Prostate gland (tissue), 2 donors: ENCODE results near the gene CDKN2B. TPM values are rescaled to one million over a fixed set of nuclear protein-coding genes. Genes with fewer than 3 reads are reported as not detected.

Experiments
- DNase-seq: peaks from one replicate; pipeline ENCODE4 v3.0.0-alpha.2; 2019; ENCODE audit warnings: low spot score
- H3K27ac ChIP-seq, 2 donors: fragments of 200-600 bp; sonication (generic); 2 replicates each; pipeline ENCODE4 v1.5.1; 2017 to 2019
- H3K27me3 ChIP-seq: fragments of 200-600 bp; sonication (generic); replicated peaks from 2 replicates; pipeline ENCODE4 v1.5.1; 2019; ENCODE audit not compliant: insufficient read depth
- H3K36me3 ChIP-seq, 2 donors: fragments of 200-600 bp; sonication (generic); 1 replicate in 1 of 2; 2 replicates in 1 of 2; pipeline versions ENCODE4 v1.5.1 to v1.8.1; 2017 to 2019
- H3K4me1 ChIP-seq: fragments of 200-600 bp; sonication (generic); replicated peaks from 2 replicates; pipeline ENCODE4 v1.5.1; 2019
- H3K4me3 ChIP-seq, 2 donors: fragments of 200-600 bp; sonication (generic); 2 replicates each; pipeline ENCODE4 v1.5.1; 2017 to 2019
- H3K9me3 ChIP-seq: fragments of 200-600 bp; sonication (generic); 2 replicates; pipeline ENCODE4 v1.5.1; 2017
- POLR2A ChIP-seq: fragments of 450-650 bp; IDR thresholded peaks from one replicate; pipeline ENCODE4 v1.6.1; 2016; ENCODE audit warnings: antibody characterized with exemption, mild to moderate bottlenecking
- POLR2AphosphoS5 ChIP-seq: sonication (generic); formaldehyde crosslinking; IDR thresholded peaks from one replicate; pipeline ENCODE4 v1.6.1; 2017; ENCODE audit warnings: antibody characterized with exemption
- WGBS: methylation state at CpG from one replicate; pipeline ENCODE4 v1.1.5; 2018; 5-methylcytosine and 5-hydroxymethylcytosine counted together
- intact Hi-C: fragments of 100-400 bp; cut with DNase I; formaldehyde crosslinking; loops from one replicate; pipeline ENCODE4 v1.14.2; 2022
- total RNA-seq, 2 donors: library from RNA; depleted of rRNA; stranded (reverse); fragments of >200 nt; gene quantifications; one replicate each; pipeline ENCODE4 v1.1.0, GENCODE V29; 2016
- TF ChIP-seq, protein P1 (sequence below), 4 experiments: fragments of 200-600 bp in 2 of 4; fragments of 450-650 bp in 2 of 4; sonication (generic) in 2 of 4; IDR thresholded peaks; 1 replicate in 3 of 4; 2 replicates in 1 of 4; pipeline ENCODE4 v1.5.1; 2016 to 2019; ENCODE audit warnings: antibody characterized with exemption in 4 of 4, mild to moderate bottlenecking in 2 of 4, moderate library complexity in 2 of 4

CDKN2B gene
- total RNA-seq, 2 donors from 2014 or later: 5.4 to 8.8 TPM

DNA sequence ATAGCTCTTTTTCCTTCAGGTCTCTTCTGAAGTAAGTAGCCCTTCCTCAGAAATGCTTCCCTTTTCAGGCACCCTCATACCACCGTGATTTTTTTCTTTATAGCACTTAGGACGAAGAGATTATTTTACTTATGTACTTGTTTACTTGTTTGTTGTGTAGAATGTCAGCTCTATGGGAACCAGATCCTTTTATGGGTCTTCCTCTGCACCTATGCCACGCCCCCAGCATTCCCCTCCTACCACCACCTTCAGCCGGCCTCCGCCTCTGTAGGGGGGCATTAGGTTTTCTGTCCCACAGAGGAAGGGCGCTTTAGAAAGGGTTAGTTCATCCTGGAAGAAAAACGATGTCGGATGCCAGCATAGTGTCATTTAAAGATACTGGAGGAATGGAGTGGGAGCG is 12.7 kb downstream of the CDKN2B start:
- Histone ChIP-seq H3K9me3 (no peaks in the 10 kb centered on the region), H3K27me3 (no peaks in the 10 kb centered on the region)
- 72% methylated on average over 9 of the region's 9 CpGs for WGBS

DNA sequence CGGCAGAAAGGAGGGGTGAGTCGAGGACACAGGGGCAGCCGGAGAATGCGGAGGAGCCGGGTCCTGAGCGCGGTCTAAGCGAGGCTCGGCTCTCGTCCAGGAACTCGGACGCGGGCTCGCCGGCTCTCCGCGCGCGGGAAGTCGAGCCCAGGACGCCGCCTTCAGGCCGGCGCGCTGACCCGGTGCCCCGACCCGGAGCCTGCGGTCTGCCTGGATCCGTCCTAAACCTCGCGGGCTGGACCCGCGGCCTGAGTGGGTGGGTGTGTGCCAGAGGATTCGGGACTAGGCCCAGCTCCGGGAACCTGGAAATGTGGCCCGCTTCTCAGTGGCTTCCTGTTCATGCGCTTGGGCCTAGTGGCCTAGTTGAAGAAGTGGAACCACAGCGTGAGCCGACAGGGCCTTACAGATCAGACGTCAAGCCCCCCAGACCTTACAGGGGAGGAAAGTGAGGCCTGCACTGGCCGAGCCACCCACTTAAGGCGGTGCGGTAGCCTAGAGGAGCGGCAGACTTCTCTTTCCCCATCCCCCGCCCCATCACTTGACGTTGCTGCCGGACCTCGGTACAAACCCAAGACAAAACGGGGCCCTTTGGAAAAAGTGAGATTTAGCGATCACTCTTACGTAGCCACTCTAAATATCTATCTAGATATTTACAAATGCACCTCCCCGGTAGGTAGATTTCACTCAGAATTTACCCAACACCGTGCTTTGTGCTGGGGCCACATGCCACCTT is 13.3 kb downstream of the CDKN2B start:
- intact Hi-C loops: no loop called here

More for the DNA sequence above, 12.7 kb downstream of the CDKN2B start:
- DNase-seq: no peak
- H3K36me3 ChIP-seq: no peaks in the 10 kb centered on the region
- intact Hi-C loops: no loop called here
- no peak overlapping the region for H3K27ac ChIP-seq
- no peaks in the 10 kb centered on the region for H3K4me1 ChIP-seq
- TF ChIP-seq, protein P1, sequence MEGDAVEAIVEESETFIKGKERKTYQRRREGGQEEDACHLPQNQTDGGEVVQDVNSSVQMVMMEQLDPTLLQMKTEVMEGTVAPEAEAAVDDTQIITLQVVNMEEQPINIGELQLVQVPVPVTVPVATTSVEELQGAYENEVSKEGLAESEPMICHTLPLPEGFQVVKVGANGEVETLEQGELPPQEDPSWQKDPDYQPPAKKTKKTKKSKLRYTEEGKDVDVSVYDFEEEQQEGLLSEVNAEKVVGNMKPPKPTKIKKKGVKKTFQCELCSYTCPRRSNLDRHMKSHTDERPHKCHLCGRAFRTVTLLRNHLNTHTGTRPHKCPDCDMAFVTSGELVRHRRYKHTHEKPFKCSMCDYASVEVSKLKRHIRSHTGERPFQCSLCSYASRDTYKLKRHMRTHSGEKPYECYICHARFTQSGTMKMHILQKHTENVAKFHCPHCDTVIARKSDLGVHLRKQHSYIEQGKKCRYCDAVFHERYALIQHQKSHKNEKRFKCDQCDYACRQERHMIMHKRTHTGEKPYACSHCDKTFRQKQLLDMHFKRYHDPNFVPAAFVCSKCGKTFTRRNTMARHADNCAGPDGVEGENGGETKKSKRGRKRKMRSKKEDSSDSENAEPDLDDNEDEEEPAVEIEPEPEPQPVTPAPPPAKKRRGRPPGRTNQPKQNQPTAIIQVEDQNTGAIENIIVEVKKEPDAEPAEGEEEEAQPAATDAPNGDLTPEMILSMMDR (IDR thresholded peaks at IDR 0.05): no peak
- TF ChIP-seq POLR2A (no peak), POLR2AphosphoS5 (no peak)
- no peak overlapping the region for H3K4me3 ChIP-seq

DNA sequence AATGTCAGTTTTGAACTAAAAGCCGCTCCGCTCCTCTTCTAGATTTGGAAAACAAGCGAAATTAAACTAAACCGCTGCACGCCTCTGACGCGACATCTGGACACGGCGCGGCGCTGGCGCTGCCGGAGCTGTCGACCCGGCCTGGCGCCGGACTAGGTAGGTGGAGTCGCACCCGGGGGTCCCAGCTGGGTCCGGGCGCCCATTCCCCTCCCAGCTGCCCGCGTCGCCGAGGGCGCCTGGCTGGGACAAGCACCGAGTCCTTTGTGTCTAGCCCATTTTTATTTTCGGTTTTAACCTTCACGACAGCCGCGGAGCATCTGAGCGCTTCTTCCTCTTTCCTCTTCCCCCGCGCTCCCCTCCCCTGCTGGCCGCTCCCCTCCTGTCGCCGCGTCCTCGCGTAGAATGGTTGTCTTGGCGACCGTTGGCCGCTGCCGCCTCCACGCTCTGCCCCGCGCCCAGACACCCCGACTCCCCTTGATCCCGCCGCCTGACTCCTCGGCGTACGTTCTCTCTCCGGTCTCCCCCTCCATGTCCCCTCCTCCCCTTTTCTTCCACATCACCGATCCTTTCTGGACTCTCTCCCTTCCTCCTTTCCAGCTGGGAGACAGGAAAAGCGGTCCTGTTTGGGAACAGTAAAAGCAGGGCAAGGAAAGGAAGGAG is 14.0 kb downstream of the CDKN2B start:
- DNase-seq: peak; percentile 38
- no peak for TF ChIP-seq POLR2A
- TF ChIP-seq, protein P1 (IDR thresholded peaks at IDR 0.05): peak in 1 of 4 experiments; percentile 14
- Histone ChIP-seq H3K27ac (peak overlapping the region; percentile 64 to 75), H3K27me3 (no peaks in the 10 kb centered on the region), H3K4me3 (peak overlapping the region; percentile 59 to 66), H3K4me1 (no peaks in the 10 kb centered on the region), H3K9me3 (no peaks in the 10 kb centered on the region), H3K36me3 (no peaks in the 10 kb centered on the region)
- under 1% methylated on average over 56 of the region's 56 CpGs for WGBS
- intact Hi-C loops: no loop called here

More for the DNA sequence above, 13.3 kb downstream of the CDKN2B start:
- H3K27ac ChIP-seq: peak overlapping the region; percentile 2 to 64
- no peak for DNase-seq
- H3K36me3 ChIP-seq: no peaks in the 10 kb centered on the region
- 23% methylated on average over 50 of the region's 54 CpGs for WGBS
- H3K4me1 ChIP-seq: no peaks in the 10 kb centered on the region
- no peaks in the 10 kb centered on the region for H3K27me3 ChIP-seq
- no peaks in the 10 kb centered on the region for H3K9me3 ChIP-seq
- peak overlapping the region; percentile 59 to 66 for H3K4me3 ChIP-seq
- no peak for TF ChIP-seq POLR2AphosphoS5
- TF ChIP-seq, protein P1 (IDR thresholded peaks at IDR 0.05): peak in 2 of 4 experiments; percentile 18 to 29
- no peak for TF ChIP-seq POLR2A

DNA sequence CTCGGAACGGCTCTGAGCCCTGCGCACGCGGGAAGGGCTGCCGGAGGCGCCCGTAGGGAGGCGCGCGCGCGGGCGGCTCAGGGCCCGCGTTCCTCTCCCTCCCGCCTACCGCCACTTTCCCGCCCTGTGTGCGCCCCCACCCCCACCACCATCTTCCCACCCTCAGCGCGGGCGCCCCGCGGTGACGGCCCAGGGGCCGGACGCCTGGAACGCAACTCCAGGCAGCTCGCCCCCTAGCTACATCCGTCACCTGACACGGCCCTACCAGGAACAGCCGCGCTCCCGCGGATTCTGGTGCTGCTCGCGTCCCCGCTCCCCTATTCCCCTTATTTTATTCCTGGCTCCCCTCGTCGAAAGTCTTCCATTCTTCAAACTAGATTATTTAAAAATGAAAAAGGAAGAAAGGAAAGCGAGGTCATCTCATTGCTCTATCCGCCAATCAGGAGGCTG is 14.5 kb downstream of the CDKN2B start, which contains the start of gene CDKN2B-AS1:
CDKN2B-AS1 (plus strand) TSS at position 236 of the 450 bp plus-strand sequence.
- Histone ChIP-seq H3K27me3 (peaks cover 3% of the 10 kb centered on the region), H3K27ac (peak within 1 kb of the TSS; percentile 64 to 75), H3K4me3 (peak within 1 kb of the TSS; percentile 59 to 66), H3K9me3 (no peaks in the 10 kb centered on the region), H3K4me1 (no peaks in the 10 kb centered on the region), H3K36me3 (no peaks in the 10 kb centered on the region)
- under 1% methylated on average over 16 of the region's 43 CpGs for WGBS
- no peak for DNase-seq
- no peak for TF ChIP-seq POLR2AphosphoS5
- TF ChIP-seq, protein P1 (IDR thresholded peaks at IDR 0.05): no peak
- no peak for TF ChIP-seq POLR2A
- intact Hi-C loops: no loop called here
